Ascending aorta (tissue), 2 donors: ENCODE data around the gene PRTN3. TPM values are rescaled to one million over a fixed set of nuclear protein-coding genes. Genes with fewer than 3 reads are reported as not detected.

Experiments
- DNase-seq, 2 donors: peaks; one replicate each; pipeline ENCODE4 v3.0.0-alpha.2; 2019; ENCODE audit warnings: low spot score in 2 of 2
- H3K27ac ChIP-seq, 2 donors: fragments of 200-600 bp; sonication (generic); one replicate each; pipeline ENCODE4 v1.5.1; 2016 to 2017; ENCODE audit warnings: mild to moderate bottlenecking in 1 of 2
- H3K27me3 ChIP-seq: fragments of 200-600 bp; sonication (generic); one replicate; pipeline ENCODE4 v1.5.1; 2017
- H3K36me3 ChIP-seq, 2 donors: fragments of 200-600 bp; sonication (generic); one replicate each; pipeline ENCODE4 v1.5.1; 2016
- H3K4me1 ChIP-seq, 2 donors: fragments of 200-600 bp; sonication (generic); one replicate each; pipeline ENCODE4 v1.5.1; 2016 to 2017; ENCODE audit warnings: mild to moderate bottlenecking in 1 of 2
- H3K4me3 ChIP-seq, 2 donors: fragments of 200-600 bp; sonication (generic); one replicate each; pipeline ENCODE4 v1.5.1; 2016 to 2017; ENCODE audit warnings: mild to moderate bottlenecking in 1 of 2
- H3K9me3 ChIP-seq, 2 donors: fragments of 200-600 bp; sonication (generic); one replicate each; pipeline ENCODE4 v1.5.1; 2016
- CTCF ChIP-seq, 3 experiments: fragments of 200-600 bp in 2 of 3; fragments of 450-650 bp in 1 of 3; sonication (generic) in 2 of 3; IDR thresholded peaks; one replicate each; pipeline ENCODE4 v1.5.1; 2016 to 2019; ENCODE audit warnings: antibody characterized with exemption in 3 of 3, mild to moderate bottlenecking in 1 of 3, moderate library complexity in 1 of 3
- intact Hi-C: fragments of 100-400 bp; cut with DNase I; formaldehyde crosslinking; loops from one replicate; pipeline ENCODE4 v1.15.1; 2023
- total RNA-seq: library from RNA; depleted of rRNA; stranded (reverse); fragments of >200 nt; gene quantifications from one replicate; pipeline ENCODE4 v1.1.0, GENCODE V29; 2016

Gene PRTN3
- total RNA-seq, 1 donor from 2014 or later: not detected

- Histone ChIP-seq H3K4me3 (no peak overlapping the region), H3K27me3 (no peaks in the 10 kb centered on the region), H3K4me1 (no peaks in the 10 kb centered on the region), H3K36me3 (peaks cover 61 to 79% of the 10 kb centered on the region in 2 donors), H3K27ac (no peak overlapping the region), H3K9me3 (no peaks in the 10 kb centered on the region)
- TF ChIP-seq CTCF (IDR thresholded peaks at IDR 0.05): no peak
- intact Hi-C loops: no loop called here
- no peak for DNase-seq
Observed at GRCh38 chr19:882871-883497, 42.2 kb downstream of the PRTN3 start.

DNA sequence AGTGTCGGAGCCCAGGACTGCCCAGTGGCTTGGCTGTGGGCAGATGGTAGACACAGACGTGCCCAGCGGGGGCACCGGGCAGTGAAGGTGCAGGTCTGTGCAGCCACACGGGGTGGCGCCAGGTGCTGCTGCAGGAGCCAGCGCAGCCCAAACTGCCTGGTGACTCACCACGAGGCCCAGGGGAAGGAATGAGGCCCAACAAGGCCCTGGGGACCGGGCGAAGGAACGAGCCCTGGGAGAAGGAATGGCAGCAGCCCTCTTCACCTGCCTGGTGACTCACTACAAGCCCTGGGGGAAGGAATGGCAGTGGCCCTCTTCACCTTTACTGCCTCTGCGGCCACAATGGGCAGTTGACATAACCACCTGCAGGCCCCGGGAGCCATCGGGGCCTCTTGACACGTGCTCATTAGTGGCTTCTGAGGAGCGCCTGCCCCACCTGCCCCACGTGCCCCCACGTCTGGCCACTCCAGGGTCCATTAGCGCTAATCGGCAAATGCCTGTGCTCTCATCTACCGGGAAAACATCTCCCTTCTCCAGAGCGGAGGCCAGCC, 42.9 kb downstream of the PRTN3 start:
- Histone ChIP-seq H3K4me3 (no peak overlapping the region), H3K27me3 (no peaks in the 10 kb centered on the region), H3K36me3 (peaks cover 65 to 79% of the 10 kb centered on the region in 2 donors), H3K27ac (no peak overlapping the region), H3K4me1 (no peaks in the 10 kb centered on the region), H3K9me3 (no peaks in the 10 kb centered on the region)
- no peak for TF ChIP-seq CTCF (IDR thresholded peaks at IDR 0.05)
- intact Hi-C loops: no loop called here
- DNase-seq: no peak

DNA sequence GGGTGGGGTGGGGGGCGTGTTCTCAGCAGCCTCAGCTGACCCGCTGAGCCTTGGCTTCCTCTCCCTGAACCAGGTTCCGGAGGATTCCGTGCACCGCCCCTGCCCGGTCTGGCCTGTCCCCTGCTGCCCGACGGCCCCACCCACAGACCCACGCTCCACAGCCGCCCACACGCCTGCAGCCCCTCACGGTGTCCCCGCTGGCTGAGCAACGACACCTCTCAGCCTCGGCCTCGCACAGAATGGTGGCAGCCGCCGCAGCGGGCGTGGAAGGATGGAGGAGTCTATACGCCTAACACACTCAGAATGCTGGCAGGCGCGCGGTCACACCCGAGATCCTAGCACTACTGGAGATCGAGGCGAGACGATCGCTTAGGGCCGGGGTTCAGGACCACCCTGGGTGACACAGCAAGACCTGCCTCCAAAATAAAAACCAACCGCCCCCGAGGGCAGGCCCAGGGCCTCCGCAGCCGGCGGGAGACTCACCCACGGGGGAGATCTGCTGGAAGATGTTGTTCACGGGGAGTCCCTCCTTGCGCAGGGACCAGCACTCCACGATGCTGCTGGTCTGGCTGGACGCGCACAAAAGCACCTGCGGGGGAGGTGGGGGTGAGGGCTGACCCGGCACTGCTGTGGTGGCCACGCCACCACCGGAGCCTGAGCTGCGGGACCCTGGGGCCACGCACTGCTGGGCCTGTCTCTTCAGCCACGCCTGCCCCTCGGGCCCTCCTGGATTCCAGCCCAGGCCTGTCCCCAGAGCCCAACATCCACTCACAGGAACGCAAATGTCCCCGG, 43.8 kb downstream of the PRTN3 start:
- intact Hi-C loops: no loop called here
- no peaks in the 10 kb centered on the region for H3K4me1 ChIP-seq
- DNase-seq: no peak
- no peaks in the 10 kb centered on the region for H3K9me3 ChIP-seq
- no peak overlapping the region for H3K4me3 ChIP-seq
- no peaks in the 10 kb centered on the region for H3K27me3 ChIP-seq
- H3K36me3 ChIP-seq: peaks cover 65 to 77% of the 10 kb centered on the region in 2 donors
- H3K27ac ChIP-seq: no peak overlapping the region
- no peak for TF ChIP-seq CTCF (IDR thresholded peaks at IDR 0.05)

DNA sequence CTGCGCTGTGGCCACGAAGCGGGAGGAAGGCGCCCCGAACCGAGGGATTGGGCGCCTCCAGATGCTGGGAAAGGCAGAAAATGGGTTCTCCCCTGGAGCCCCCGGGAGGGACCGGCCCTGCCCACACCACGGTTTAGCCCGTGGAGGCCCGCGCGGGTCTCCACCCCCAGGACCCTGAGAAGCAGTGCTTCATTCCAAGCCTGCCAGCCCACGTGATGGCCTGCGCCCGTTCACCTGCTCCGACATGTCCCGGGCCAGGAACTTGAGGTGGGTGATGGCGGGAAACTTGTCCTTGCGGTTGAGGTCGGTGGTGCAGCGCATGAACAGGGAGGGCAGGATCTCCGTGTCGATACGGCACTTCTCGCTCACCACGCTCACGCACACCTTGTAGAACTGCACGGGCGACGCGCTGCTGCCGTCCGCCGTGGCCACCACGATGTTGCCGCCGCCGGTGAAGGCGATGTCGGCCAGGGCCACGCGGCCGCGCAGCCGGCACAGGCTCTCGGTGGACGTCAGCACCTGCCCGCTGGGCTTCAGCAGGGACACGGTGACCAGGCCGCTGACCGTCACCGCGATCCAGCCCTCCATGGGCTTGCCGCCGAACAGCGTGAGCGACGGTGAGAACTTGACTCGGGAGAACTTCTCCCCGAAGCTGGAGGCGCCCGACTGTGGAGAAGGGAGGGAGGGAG, 44.9 kb downstream of the PRTN3 start:
- Histone ChIP-seq H3K9me3 (no peaks in the 10 kb centered on the region), H3K4me3 (no peak overlapping the region), H3K27me3 (no peaks in the 10 kb centered on the region), H3K36me3 (peaks cover 59 to 75% of the 10 kb centered on the region in 2 donors), H3K4me1 (no peaks in the 10 kb centered on the region), H3K27ac (no peak overlapping the region)
- DNase-seq: no peak
- intact Hi-C loops: no loop called here
- no peak for TF ChIP-seq CTCF (IDR thresholded peaks at IDR 0.05)

DNA sequence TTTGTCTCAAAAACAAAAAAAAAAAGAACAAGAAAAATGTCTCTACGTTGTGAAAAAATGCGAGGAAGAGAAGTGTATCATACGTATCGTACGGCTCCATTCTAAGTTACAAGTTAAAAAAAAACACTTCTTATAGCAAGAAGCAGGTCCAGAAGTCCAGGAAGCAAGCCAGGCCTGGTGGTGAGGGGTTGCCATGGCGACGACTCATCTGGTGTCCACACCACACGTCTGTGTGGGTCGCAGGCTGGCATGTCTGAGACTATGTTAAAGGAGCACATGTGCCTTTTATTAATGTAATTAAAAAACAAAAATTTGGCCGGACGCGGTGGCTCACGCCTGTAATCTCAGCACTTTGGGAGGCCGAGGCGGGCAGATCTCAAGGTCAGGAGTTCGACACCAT, 46.3 kb downstream of the PRTN3 start:
- intact Hi-C loops: no loop called here
- peaks cover 50 to 61% of the 10 kb centered on the region in 2 donors for H3K36me3 ChIP-seq
- TF ChIP-seq CTCF (IDR thresholded peaks at IDR 0.05): no peak
- H3K27me3 ChIP-seq: no peaks in the 10 kb centered on the region
- no peak overlapping the region for H3K4me3 ChIP-seq
- H3K9me3 ChIP-seq: no peaks in the 10 kb centered on the region
- H3K4me1 ChIP-seq: peaks cover 2 to 3% of the 10 kb centered on the region in 2 donors
- H3K27ac ChIP-seq: no peak overlapping the region
- no peak for DNase-seq
